ENCODE results near the gene RASAL2. TPM values are rescaled to one million over a fixed set of nuclear protein-coding genes. Genes with fewer than 3 reads are reported as not detected.

The RASAL2 gene
- total RNA-seq, 1 donor from 2014 or later: 18.3 TPM

GRCh38 chr1:178142806-178143205 is 48.9 kb downstream of the RASAL2 start:
- TF ChIP-seq CTCF (IDR thresholded peaks at IDR 0.05) (no peak), EZH2phosphoT487 (IDR thresholded peaks at IDR 0.05) (no peak), EZH2 (IDR thresholded peaks at IDR 0.05) (no peak)
- no peaks in the 10 kb centered on the region for H4K20me1 ChIP-seq (ENCODE audit: low read depth)
- no peak overlapping the region for H3K9ac ChIP-seq
- no peaks in the 10 kb centered on the region for H3K27me3 ChIP-seq
- Mint-ChIP-seq H3K4me1 (no peaks in the 10 kb centered on the region), H3K27ac (no peak overlapping the region), H3K27me3 (ENCODE audit: insufficient read depth, low read depth) (no peaks in the 10 kb centered on the region), H3K36me3 (no peaks in the 10 kb centered on the region), H3K4me3 (no peak overlapping the region), H3K9me3 (peaks cover 7% of the 10 kb centered on the region)
- H3F3A ChIP-seq (ENCODE audit: low read depth): no peaks in the 10 kb centered on the region
- H3K79me2 ChIP-seq (ENCODE audit: low read depth): peaks cover 17% of the 10 kb centered on the region
- no peaks in the 10 kb centered on the region for H3K9me3 ChIP-seq (ENCODE audit: low read depth)
- no peak overlapping the region for H3K4me2 ChIP-seq
- no peaks in the 10 kb centered on the region for H3K4me1 ChIP-seq
- H3K4me3 ChIP-seq: no peak overlapping the region
- no peak overlapping the region for H2AFZ ChIP-seq (replicated peaks)
- no peak overlapping the region for H3K27ac ChIP-seq
- no peaks in the 10 kb centered on the region for H3K36me3 ChIP-seq
- no peak for DNase-seq (ENCODE audit: low spot score)

GRCh38 chr1:178143730-178144690 is 50.1 kb downstream of the RASAL2 start:
- Histone ChIP-seq H3K9me3 (ENCODE audit: low read depth) (no peaks in the 10 kb centered on the region), H3K4me1 (no peaks in the 10 kb centered on the region), H3K36me3 (no peaks in the 10 kb centered on the region), H3K4me2 (no peak overlapping the region), H3K27me3 (no peaks in the 10 kb centered on the region), H3K4me3 (no peak overlapping the region), H3K79me2 (ENCODE audit: low read depth) (peaks cover 22% of the 10 kb centered on the region), H2AFZ (replicated peaks) (no peak overlapping the region), H3K9ac (no peak overlapping the region), H3F3A (ENCODE audit: low read depth) (no peaks in the 10 kb centered on the region), H4K20me1 (ENCODE audit: low read depth) (no peaks in the 10 kb centered on the region), H3K27ac (no peak overlapping the region)
- no peaks in the 10 kb centered on the region for H3K36me3 Mint-ChIP-seq
- no peaks in the 10 kb centered on the region for H3K4me1 Mint-ChIP-seq
- H3K9me3 Mint-ChIP-seq: peaks cover 7% of the 10 kb centered on the region
- H3K27me3 Mint-ChIP-seq (ENCODE audit: insufficient read depth, low read depth): no peaks in the 10 kb centered on the region
- H3K27ac Mint-ChIP-seq: no peak overlapping the region
- H3K4me3 Mint-ChIP-seq: no peak overlapping the region
- no peak for DNase-seq (ENCODE audit: low spot score)
- no peak for TF ChIP-seq CTCF (IDR thresholded peaks at IDR 0.05)
- no peak for TF ChIP-seq EZH2 (IDR thresholded peaks at IDR 0.05)
- TF ChIP-seq EZH2phosphoT487 (IDR thresholded peaks at IDR 0.05): no peak

GRCh38 chr1:178145605-178146004 is 51.7 kb downstream of the RASAL2 start:
- Mint-ChIP-seq H3K4me3 (no peak overlapping the region), H3K27me3 (ENCODE audit: insufficient read depth, low read depth) (no peaks in the 10 kb centered on the region), H3K9me3 (peaks cover 7% of the 10 kb centered on the region), H3K4me1 (no peaks in the 10 kb centered on the region), H3K27ac (no peak overlapping the region), H3K36me3 (no peaks in the 10 kb centered on the region)
- no peaks in the 10 kb centered on the region for H3F3A ChIP-seq (ENCODE audit: low read depth)
- peaks cover 24% of the 10 kb centered on the region for H3K79me2 ChIP-seq (ENCODE audit: low read depth)
- H4K20me1 ChIP-seq (ENCODE audit: low read depth): no peaks in the 10 kb centered on the region
- no peak overlapping the region for H3K27ac ChIP-seq
- H3K27me3 ChIP-seq: no peaks in the 10 kb centered on the region
- H3K4me3 ChIP-seq: no peak overlapping the region
- no peak overlapping the region for H3K9ac ChIP-seq
- no peak for TF ChIP-seq EZH2phosphoT487 (IDR thresholded peaks at IDR 0.05)
- TF ChIP-seq EZH2 (IDR thresholded peaks at IDR 0.05): no peak
- no peak for TF ChIP-seq CTCF (IDR thresholded peaks at IDR 0.05)
- no peaks in the 10 kb centered on the region for H3K4me1 ChIP-seq
- no peak overlapping the region for H2AFZ ChIP-seq (replicated peaks)
- no peaks in the 10 kb centered on the region for H3K9me3 ChIP-seq (ENCODE audit: low read depth)
- no peaks in the 10 kb centered on the region for H3K36me3 ChIP-seq
- no peak overlapping the region for H3K4me2 ChIP-seq
- no peak for DNase-seq (ENCODE audit: low spot score)

Measured in neural progenitor cell (in vitro differentiated cells).